K562 (cell line): ENCODE measurements around the gene SLC44A1. TPM values are rescaled to one million over a fixed set of nuclear protein-coding genes. Genes with fewer than 3 reads are reported as not detected.

Experiments
- ATAC-seq: fragments of 200-7000 bp; cut with Tn5 transposase; 3 replicates; pipeline ENCODE4 v1.9.1; 2020; ENCODE audit warnings: moderate library complexity
- BruUV-seq: library from RNA; stranded (reverse); fragments of 400-500 nt; replicated peaks from 2 replicates; lab custom pipeline; 2021; lab: Mats Ljungman, UMichigan
- CTCF ChIA-PET: fragments of 300-600 bp; formaldehyde crosslinking; extraction: SDS; loops from one replicate; lab custom pipeline; 2021; ENCODE audit warnings: low intra/inter-chr PET ratio; lab: Yijun Ruan, JAX
- POLR2A ChIA-PET: fragments of 300-600, 350-650 bp; sonication (Branson Sonifier 250); formaldehyde crosslinking; extraction: SDS; loops from one replicate; lab custom pipeline; 2021; ENCODE audit warnings: antibody characterized with exemption, inconsistent platforms; lab: Yijun Ruan, JAX
- DNase-seq, 4 experiments: peaks; one replicate each; pipeline versions ENCODE4 v3.0.0 to v3.0.0-alpha.2; 2011 to 2018; ENCODE audit warnings: low spot score in 3 of 4, mixed read lengths in 3 of 4; ENCODE audit errors: extremely low read depth in 1 of 4
- FAIRE-seq: peaks from 2 replicates; lab custom pipeline; 2011; peaks lifted over from hg19 to GRCh38; lab: Jason Lieb, UNC
- H2AFZ ChIP-seq: 2 replicates; pipeline ENCODE4 v1.6.0; 2011; ENCODE audit warnings: low read depth, low read length, control low read depth, inconsistent platforms
- H3K27ac ChIP-seq: fragments of 200-600 bp; 3 replicates; pipeline ENCODE4 v1.8.0; 2011; ENCODE audit warnings: low read depth, mild to moderate bottlenecking, control low read depth, inconsistent platforms, low read length, moderate library complexity, mixed read lengths; ENCODE audit errors: extremely low read depth
- H3K27me3 ChIP-seq, 2 experiments: fragments of 300-600 bp in 1 of 2; 2 replicates in 1 of 2; 3 replicates in 1 of 2; pipeline versions ENCODE4 v1.6.0 to v1.8.0; 2011; ENCODE audit warnings: inconsistent platforms in 2 of 2, low read length in 2 of 2, mild to moderate bottlenecking in 1 of 2, mixed read lengths in 1 of 2, moderate library complexity in 1 of 2; ENCODE audit not compliant: control insufficient read depth in 2 of 2, insufficient read depth in 2 of 2
- H3K36me3 ChIP-seq: fragments of 300-600 bp; 3 replicates; pipeline ENCODE4 v1.8.0; 2011; ENCODE audit warnings: mild to moderate bottlenecking, low read length, inconsistent platforms; ENCODE audit not compliant: control insufficient read depth, insufficient read depth
- H3K4me1 ChIP-seq, 2 experiments: fragments of 200-600 bp in 1 of 2; replicated peaks in 1 of 2; 2 replicates in 1 of 2; 3 replicates in 1 of 2; pipeline versions ENCODE4 v1.5.1 to v1.8.0; 2011; ENCODE audit warnings: inconsistent platforms in 2 of 2, low read length in 2 of 2, mild to moderate bottlenecking in 1 of 2, mixed read lengths in 1 of 2, moderate library complexity in 1 of 2; ENCODE audit not compliant: control insufficient read depth in 2 of 2, insufficient read depth in 2 of 2
- H3K4me2 ChIP-seq: 2 replicates; pipeline ENCODE4 v1.6.1; 2011; ENCODE audit warnings: low read length, control low read depth, inconsistent platforms, mixed read lengths; ENCODE audit not compliant: insufficient read depth
- H3K4me3 ChIP-seq: fragments of 200-600 bp; sonication (generic), shearing (Covaris generic); 2 replicates; pipeline ENCODE4 v1.5.1; 2016; ENCODE audit warnings: control low read depth, inconsistent platforms
- H3K79me2 ChIP-seq: fragments of 200-600 bp; 3 replicates; pipeline ENCODE4 v1.8.0; 2011; ENCODE audit warnings: low read length, inconsistent platforms; ENCODE audit not compliant: control insufficient read depth, insufficient read depth
- H3K9ac ChIP-seq, 2 experiments: 2 replicates each; pipeline versions ENCODE4 v1.6.0 to v1.6.1; 2011; ENCODE audit warnings: low read depth in 2 of 2, low read length in 2 of 2, control low read depth in 1 of 2, inconsistent platforms in 1 of 2, mild to moderate bottlenecking in 1 of 2, mixed read lengths in 1 of 2; ENCODE audit not compliant: insufficient read depth in 1 of 2
- H3K9me1 ChIP-seq: one replicate; pipeline ENCODE4 v1.6.0; 2011; ENCODE audit warnings: inconsistent platforms, mild to moderate bottlenecking, low read length, moderate library complexity; ENCODE audit not compliant: control insufficient read depth, insufficient read depth
- H3K9me3 ChIP-seq: replicated peaks from 2 replicates; pipeline ENCODE4 v1.5.1; 2011; ENCODE audit warnings: low read depth, low read length, inconsistent platforms; ENCODE audit not compliant: control insufficient read depth, insufficient read depth
- H4K20me1 ChIP-seq: replicated peaks from 2 replicates; pipeline ENCODE4 v1.6.1; 2011; ENCODE audit warnings: low read length, inconsistent platforms, mixed read lengths; ENCODE audit not compliant: control insufficient read depth, insufficient read depth
- CHD1 ChIP-seq: fragments of 200-600 bp; sonication (generic); IDR thresholded peaks from one replicate; pipeline ENCODE4 v1.6.1; 2012; ENCODE audit warnings: mild to moderate bottlenecking, moderate library complexity, low read length, inconsistent platforms
- GTF2F1 ChIP-seq: IDR thresholded peaks from 2 replicates; pipeline ENCODE4 v1.6.1; 2011; ENCODE audit warnings: low read depth, low read length, improper control_type of control experiment
- HDAC3 ChIP-seq: fragments of 450-650 bp; IDR thresholded peaks from 2 replicates; pipeline ENCODE4 v1.6.1; 2018; ENCODE audit warnings: borderline replicate concordance, mild to moderate bottlenecking, moderate library complexity; ENCODE audit not compliant: partially characterized antibody
- MEF2D ChIP-seq: conservative IDR thresholded peaks from 2 replicates; pipeline ENCODE4 v1.6.1; 2016; ENCODE audit warnings: low read depth, missing genetic modification characterization, missing compliant biosample characterization
- SPI1 ChIP-seq: IDR thresholded peaks from 2 replicates; pipeline ENCODE4 v1.6.1; 2011; ENCODE audit warnings: low read depth, low read length, control low read depth, borderline replicate concordance
- WGBS: fragments of 100-300 bp; shearing (Covaris generic); methylation state at CpG from one replicate; pipeline ENCODE4 v1.1.6; 2016; ENCODE audit warnings: low coverage, mixed read lengths; ENCODE audit not compliant: insufficient coverage; ENCODE audit errors: missing lambda C conversion rate; 5-methylcytosine and 5-hydroxymethylcytosine counted together
- in situ Hi-C: fragments of 300-500 bp; cut with MboI; formaldehyde crosslinking; loops from 4 replicates; pipeline ENCODE4 v1.15.0; 2018; ENCODE audit warnings: inconsistent platforms, mixed read lengths
- intact Hi-C: fragments of 100-400 bp; cut with micrococcal nuclease; formaldehyde crosslinking; loops from 2 replicates; pipeline ENCODE4 v1.14.2; 2022
- polyA plus RNA-seq, 8 experiments: library from polyadenylated mRNA; depleted of rRNA in 4 of 8; stranded (reverse) in 5 of 8; unstranded in 3 of 8; fragments of >200 nt; fragmentation: Nextera tagmentation in 2 of 8; fragmentation: Illumina TruSeq in 1 of 8; extraction: Ambion mirVana in 2 of 8; extraction: Trizol in 1 of 8; gene quantifications; 2 replicates each; pipeline versions ENCODE4 v1.2.1 to v1.2.3, GENCODE V29; 2011 to 2014; ENCODE audit warnings: inconsistent platforms in 1 of 8, missing spikeins in 1 of 8
- total RNA-seq, 7 experiments: library from RNA; depleted of rRNA in 6 of 7; stranded (reverse); fragments of >200 nt in 6 of 7; fragmentation: Illumina TruSeq in 2 of 7; extraction: Trizol in 2 of 7; gene quantifications; 2 replicates each; pipeline versions ENCODE4 v1.2.1 to v1.2.3, GENCODE V29; 2011 to 2021; ENCODE audit warnings: low replicate concordance in 1 of 7

Gene SLC44A1
- total and polyA plus RNA-seq, 9 of the 15 experiments (the other 6 are each of a cell fraction or from before 2014, with no cell fraction given): 0.11 to 0.59 (median 0.30) TPM

GRCh38 chr9:105392531-105392930 lies 148.1 kb downstream of the SLC44A1 start (continued):
- TF ChIP-seq MEF2D: no peak
- TF ChIP-seq HDAC3: no peak
- TF ChIP-seq CHD1: no peak

- in situ Hi-C loops: no loop called here
- H3K4me1 ChIP-seq: no peaks in the 10 kb centered on the region
- ChIA-PET POLR2A (interaction anchor here (1.0 to 1.3 kb wide), 2 partner anchors 8 to 15 kb away, joined by 3 read pairs; no protein-coding TSS in a partner anchor), CTCF (no interaction called here)
- no peak overlapping the region for H3K4me3 ChIP-seq
- no peak for DNase-seq
- ATAC-seq: no peak
- no peaks in the 10 kb centered on the region for H3K9me1 ChIP-seq
- H3K27me3 ChIP-seq: peaks cover 11 to 14% of the 10 kb centered on the region in 2 experiments; a peak in 4 of 5 replicates
- BruUV-seq: no TSS peak
- no peaks in the 10 kb centered on the region for H3K9me3 ChIP-seq
- no peak overlapping the region for H3K4me2 ChIP-seq
- intact Hi-C loops: no loop called here
- no peak for FAIRE-seq
- no peak overlapping the region for H2AFZ ChIP-seq
- no peak overlapping the region for H3K9ac ChIP-seq
- no peak overlapping the region for H3K27ac ChIP-seq
- 2% methylated on average over 4 of the region's 4 CpGs for WGBS
- H3K79me2 ChIP-seq: no peaks in the 10 kb centered on the region
- H3K36me3 ChIP-seq: no peaks in the 10 kb centered on the region
- TF ChIP-seq SPI1: 0 out of 2 replicates have a peak, but pooled peaks have one; percentile 29
- TF ChIP-seq GTF2F1: no peak
- no peaks in the 10 kb centered on the region for H4K20me1 ChIP-seq
Measured at GRCh38 chr9:105393576-105394344, 149.3 kb downstream of the SLC44A1 start.
